ENCODE results near the gene ZFAND3. TPM values are rescaled to one million over a fixed set of nuclear protein-coding genes. Genes with fewer than 3 reads are reported as not detected.

The ZFAND3 gene
- total RNA-seq, 6 experiments from 2014 or later: 75.2 to 93.2 (median 87.0) TPM

DNA sequence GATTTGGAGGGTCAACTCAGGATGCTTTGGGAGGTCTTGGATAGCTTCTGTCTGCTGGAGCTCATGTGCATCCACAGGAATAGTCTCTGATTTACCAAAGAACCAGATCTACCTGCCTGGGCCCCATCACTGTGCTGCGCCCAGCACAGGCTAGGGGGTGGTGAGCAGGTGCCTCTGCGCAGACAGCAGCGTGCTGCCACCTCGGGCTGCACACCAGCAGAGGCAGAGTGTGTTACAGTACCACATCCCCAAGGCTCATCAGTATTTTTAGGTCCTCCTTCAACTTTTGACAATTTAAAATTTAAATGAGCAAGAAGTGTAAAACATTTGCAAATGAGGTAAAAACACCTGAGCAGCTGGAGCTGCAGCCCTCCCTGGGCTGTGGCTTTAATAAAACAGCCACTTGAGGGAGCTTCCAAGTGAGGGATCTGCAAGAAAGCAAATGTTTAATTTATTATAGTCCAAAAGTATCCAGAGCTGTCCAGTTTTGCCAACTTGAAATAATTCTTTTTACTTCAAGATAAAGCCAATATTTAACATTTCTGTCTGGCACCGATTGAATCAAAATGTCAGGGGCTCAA, 324.9 kb downstream of the ZFAND3 start:
- no peaks in the 10 kb centered on the region; the same call in none of the 2 replicates for H3K27me3 Mint-ChIP-seq (ENCODE audit: insufficient read depth)
- TF ChIP-seq, protein P1, sequence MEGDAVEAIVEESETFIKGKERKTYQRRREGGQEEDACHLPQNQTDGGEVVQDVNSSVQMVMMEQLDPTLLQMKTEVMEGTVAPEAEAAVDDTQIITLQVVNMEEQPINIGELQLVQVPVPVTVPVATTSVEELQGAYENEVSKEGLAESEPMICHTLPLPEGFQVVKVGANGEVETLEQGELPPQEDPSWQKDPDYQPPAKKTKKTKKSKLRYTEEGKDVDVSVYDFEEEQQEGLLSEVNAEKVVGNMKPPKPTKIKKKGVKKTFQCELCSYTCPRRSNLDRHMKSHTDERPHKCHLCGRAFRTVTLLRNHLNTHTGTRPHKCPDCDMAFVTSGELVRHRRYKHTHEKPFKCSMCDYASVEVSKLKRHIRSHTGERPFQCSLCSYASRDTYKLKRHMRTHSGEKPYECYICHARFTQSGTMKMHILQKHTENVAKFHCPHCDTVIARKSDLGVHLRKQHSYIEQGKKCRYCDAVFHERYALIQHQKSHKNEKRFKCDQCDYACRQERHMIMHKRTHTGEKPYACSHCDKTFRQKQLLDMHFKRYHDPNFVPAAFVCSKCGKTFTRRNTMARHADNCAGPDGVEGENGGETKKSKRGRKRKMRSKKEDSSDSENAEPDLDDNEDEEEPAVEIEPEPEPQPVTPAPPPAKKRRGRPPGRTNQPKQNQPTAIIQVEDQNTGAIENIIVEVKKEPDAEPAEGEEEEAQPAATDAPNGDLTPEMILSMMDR (IDR thresholded peaks at IDR 0.05): 0 out of 2 replicates have a peak, but pooled peaks have one; percentile 18

DNA sequence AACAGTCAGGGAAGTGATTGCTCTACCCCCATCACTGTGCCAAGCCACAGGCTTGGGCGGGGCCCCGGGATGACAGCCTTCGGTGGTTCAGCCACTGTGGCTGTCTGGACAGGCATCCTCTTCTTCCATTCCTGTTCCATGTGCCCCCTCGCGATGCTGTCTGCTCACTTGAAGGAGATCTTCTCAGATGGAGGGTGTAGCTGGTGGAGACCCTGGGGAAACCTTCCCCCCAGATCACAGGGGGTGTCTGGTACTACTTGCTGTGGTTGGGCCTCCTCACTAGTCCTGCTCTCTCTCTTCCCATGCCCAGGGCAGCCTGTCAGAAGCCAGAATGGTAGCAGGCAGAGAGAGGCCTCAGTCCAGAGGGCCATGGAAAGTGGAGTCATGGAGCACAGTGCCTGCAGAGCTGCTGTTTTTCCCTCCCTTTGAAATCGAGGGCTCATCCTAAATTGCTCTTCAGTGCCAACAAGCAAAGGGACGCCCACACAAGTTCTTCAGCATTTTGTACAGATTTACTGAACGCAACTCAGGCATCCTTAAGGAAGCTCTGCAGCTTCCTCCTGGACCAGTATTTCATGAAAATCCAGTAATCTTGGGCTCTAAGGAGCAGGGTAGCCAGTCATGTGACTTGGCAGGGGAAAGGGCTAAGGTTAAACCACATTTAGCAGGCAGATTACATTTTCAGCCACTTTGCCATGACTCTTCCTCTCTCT, 326.6 kb downstream of the ZFAND3 start:
- Mint-ChIP-seq H3K9me3 (no peaks in the 10 kb centered on the region), H3K27me3 (ENCODE audit: insufficient read depth) (peaks cover 3% of the 10 kb centered on the region), H3K27ac (peak overlapping the region; percentile 10), H3K4me1 (ENCODE audit: low read depth) (peaks cover 35% of the 10 kb centered on the region), H3K4me3 (no peak overlapping the region; the same call in 1 of the 2 replicates), H3K36me3 (ENCODE audit: low read depth) (peaks cover 13% of the 10 kb centered on the region; the same call in 1 of the 2 replicates)
- TF ChIP-seq, protein P1 (IDR thresholded peaks at IDR 0.05): no peak
- no peak for DNase-seq

More for the DNA sequence above, 324.9 kb downstream of the ZFAND3 start:
- H3K36me3 Mint-ChIP-seq (ENCODE audit: low read depth): peaks cover 19% of the 10 kb centered on the region; the same call in 1 of the 2 replicates
- peaks cover 29% of the 10 kb centered on the region for H3K4me1 Mint-ChIP-seq (ENCODE audit: low read depth)
- DNase-seq: no peak
- no peak overlapping the region for H3K4me3 Mint-ChIP-seq
- H3K9me3 Mint-ChIP-seq: no peaks in the 10 kb centered on the region
- no peak overlapping the region for H3K27ac Mint-ChIP-seq

DNA sequence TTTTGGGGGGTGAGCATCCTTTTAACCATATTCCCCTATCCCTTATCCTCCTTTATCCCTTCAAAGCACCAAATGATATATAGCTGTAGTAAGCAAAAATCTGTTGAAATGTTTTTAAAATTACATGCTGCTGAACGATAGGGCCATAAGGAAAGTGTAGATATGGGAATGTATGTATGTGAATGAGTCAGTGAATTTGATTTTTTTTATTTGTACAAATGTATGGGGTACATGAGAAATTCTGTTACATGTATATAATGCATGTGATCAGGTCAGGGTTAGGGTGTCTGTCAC, 327.2 kb downstream of the ZFAND3 start:
- H3K4me1 Mint-ChIP-seq (ENCODE audit: low read depth): peaks cover 35% of the 10 kb centered on the region
- no peak for DNase-seq
- H3K36me3 Mint-ChIP-seq (ENCODE audit: low read depth): peaks cover 13% of the 10 kb centered on the region; the same call in 1 of the 2 replicates
- H3K27ac Mint-ChIP-seq: no peak overlapping the region; the same call in 1 of the 2 replicates
- H3K9me3 Mint-ChIP-seq: no peaks in the 10 kb centered on the region
- H3K27me3 Mint-ChIP-seq (ENCODE audit: insufficient read depth): peaks cover 3% of the 10 kb centered on the region
- H3K4me3 Mint-ChIP-seq: no peak overlapping the region
- TF ChIP-seq, protein P1 (IDR thresholded peaks at IDR 0.05): no peak

DNA sequence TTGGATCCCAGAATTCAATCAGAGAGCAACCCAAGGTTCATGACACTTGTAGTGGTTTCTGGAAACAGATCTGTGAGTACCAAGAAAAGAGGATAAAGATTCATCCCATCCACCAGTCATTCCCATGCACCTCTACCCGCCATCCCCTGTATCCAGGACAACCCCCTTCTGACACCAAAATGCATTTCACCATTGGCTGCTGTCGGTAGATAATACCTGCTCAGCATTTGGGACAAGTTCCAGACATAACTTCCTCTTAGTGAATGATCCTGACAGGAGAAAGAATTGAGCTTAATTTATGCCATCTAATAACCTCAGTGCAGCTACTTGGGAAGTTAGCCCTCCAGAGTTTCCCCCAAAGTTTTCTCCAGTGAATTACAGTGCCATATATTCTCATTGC, 329.1 kb downstream of the ZFAND3 start:
- H3K36me3 Mint-ChIP-seq (ENCODE audit: low read depth): peaks cover 20% of the 10 kb centered on the region
- TF ChIP-seq, protein P1 (IDR thresholded peaks at IDR 0.05): no peak
- no peak for DNase-seq
- H3K4me3 Mint-ChIP-seq: no peak overlapping the region
- H3K4me1 Mint-ChIP-seq (ENCODE audit: low read depth): peaks cover 35% of the 10 kb centered on the region
- H3K9me3 Mint-ChIP-seq: no peaks in the 10 kb centered on the region
- H3K27ac Mint-ChIP-seq: no peak overlapping the region
- peaks cover 8% of the 10 kb centered on the region for H3K27me3 Mint-ChIP-seq (ENCODE audit: insufficient read depth)

DNA sequence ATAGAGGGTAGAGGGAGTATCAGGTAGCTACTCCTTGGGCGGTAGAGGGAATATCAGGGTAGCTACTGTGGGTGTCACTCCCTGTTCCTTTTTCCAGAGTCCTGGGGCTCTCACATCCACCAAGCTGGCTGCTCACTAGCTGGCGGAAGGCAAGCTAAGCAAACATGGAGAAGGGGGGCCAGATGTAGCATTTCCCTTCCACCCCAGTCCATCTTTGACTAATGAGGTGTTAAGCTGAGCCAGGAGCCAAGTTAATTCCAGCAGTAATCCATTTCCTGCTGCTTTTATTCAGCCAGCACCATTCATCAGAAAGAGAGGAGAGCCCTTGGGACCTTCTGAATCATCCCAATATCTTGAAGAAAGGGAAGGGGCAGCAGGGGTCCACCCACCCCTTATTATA, 330.0 kb downstream of the ZFAND3 start:
- Mint-ChIP-seq H3K27me3 (ENCODE audit: insufficient read depth) (peaks cover 8% of the 10 kb centered on the region), H3K27ac (no peak overlapping the region)

More for the DNA sequence above, 330.0 kb downstream of the ZFAND3 start:
- Mint-ChIP-seq H3K9me3 (no peaks in the 10 kb centered on the region), H3K4me3 (no peak overlapping the region), H3K36me3 (ENCODE audit: low read depth) (peaks cover 20% of the 10 kb centered on the region), H3K4me1 (ENCODE audit: low read depth) (peaks cover 35% of the 10 kb centered on the region)
- DNase-seq: no peak
- TF ChIP-seq, protein P1 (IDR thresholded peaks at IDR 0.05): no peak
